Measurements from ENCODE around the gene OPTN.
"Not testable (repeated sequence)": the region's sequence is repeated elsewhere in the genome, so short reads cannot be mapped to it uniquely, and the experiment has no call there.

The OPTN gene

GRCh38 chr10:13099666-13100348 lies at the start of gene OPTN:
Gene OPTN (plus strand): TSS chr10:13100163. CDS start chr10:13109123, 8,960 bp downstream.
- Mint-ChIP-seq H3K9me3 (no peaks in the 10 kb centered on the region), H3K27me3 (no peaks in the 10 kb centered on the region), H3K27ac (peak within 1 kb of the TSS; percentile 58), H3K4me3 (peak within 1 kb of the TSS; percentile 93), H3K36me3 (no peaks in the 10 kb centered on the region), H3K4me1 (peaks cover 27% of the 10 kb centered on the region)
- peak; percentile 90 for ATAC-seq

DNA sequence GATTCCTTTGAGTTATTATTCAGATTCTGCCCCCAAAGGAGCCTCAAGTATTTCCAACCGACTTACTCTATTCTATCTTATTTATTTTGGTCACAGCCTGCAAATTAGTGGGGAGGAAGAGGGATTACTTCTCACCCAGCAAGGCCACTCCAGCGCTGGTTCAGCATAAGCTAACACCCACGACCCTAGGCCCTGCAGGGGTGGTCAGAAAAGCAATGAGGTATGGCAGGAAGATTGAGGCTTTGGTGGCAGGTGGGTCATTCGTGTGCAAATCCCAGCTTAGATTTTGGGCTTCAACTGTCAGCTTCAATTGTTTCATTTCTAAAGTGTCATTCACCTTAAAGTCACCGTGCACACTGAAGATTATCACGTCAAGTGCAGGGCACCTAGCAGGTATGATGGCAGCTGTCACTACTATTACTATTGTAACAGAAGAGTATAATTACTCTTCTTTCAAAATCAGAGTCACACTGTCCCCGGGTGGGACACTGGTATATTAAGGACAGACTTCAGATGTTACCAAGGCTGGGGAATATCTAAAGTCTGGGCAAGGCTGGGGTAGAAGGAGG lies 48.8 kb upstream of the OPTN start:
- peaks cover 28% of the 10 kb centered on the region for H3K27me3 Mint-ChIP-seq
- no peaks in the 10 kb centered on the region for H3K4me1 Mint-ChIP-seq
- H3K27ac Mint-ChIP-seq: no peak overlapping the region
- no peaks in the 10 kb centered on the region for H3K9me3 Mint-ChIP-seq
- no peaks in the 10 kb centered on the region for H3K36me3 Mint-ChIP-seq
- no peak overlapping the region for H3K4me3 Mint-ChIP-seq
- no peak for ATAC-seq

DNA sequence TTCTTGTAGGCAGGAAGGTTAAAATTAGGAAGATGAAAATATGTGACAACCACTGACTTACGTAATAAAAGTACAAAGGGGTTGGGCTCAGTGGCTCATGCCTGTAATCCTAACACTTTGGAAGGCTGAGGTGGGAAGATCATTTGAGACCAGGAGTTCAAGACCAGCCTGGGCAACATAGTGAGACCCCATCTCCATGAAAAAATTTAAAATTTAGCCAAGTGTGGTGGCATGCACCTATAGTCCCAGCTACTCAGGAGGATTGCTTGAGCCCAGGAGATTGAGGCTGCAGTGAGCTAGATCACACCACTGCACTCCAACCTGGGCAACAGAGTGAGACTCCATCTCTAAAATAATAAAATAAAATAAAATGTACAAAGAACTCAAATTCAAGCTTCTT lies 46.8 kb upstream of the OPTN start:
- not testable (repeated sequence) for H3K4me3 Mint-ChIP-seq, H3K27ac Mint-ChIP-seq, ATAC-seq, H3K36me3 Mint-ChIP-seq, H3K9me3 Mint-ChIP-seq, H3K4me1 Mint-ChIP-seq
- peaks cover 28% of the 10 kb centered on the region for H3K27me3 Mint-ChIP-seq

- H3K27me3 Mint-ChIP-seq: peaks cover 28% of the 10 kb centered on the region
- H3K4me1 Mint-ChIP-seq: no peaks in the 10 kb centered on the region
- H3K27ac Mint-ChIP-seq: no peak overlapping the region
- ATAC-seq: no peak
- no peaks in the 10 kb centered on the region for H3K9me3 Mint-ChIP-seq
- no peak overlapping the region for H3K4me3 Mint-ChIP-seq
- no peaks in the 10 kb centered on the region for H3K36me3 Mint-ChIP-seq
These were observed 46.0 kb upstream of the OPTN start for GRCh38 chr10:13053794-13054462.

DNA sequence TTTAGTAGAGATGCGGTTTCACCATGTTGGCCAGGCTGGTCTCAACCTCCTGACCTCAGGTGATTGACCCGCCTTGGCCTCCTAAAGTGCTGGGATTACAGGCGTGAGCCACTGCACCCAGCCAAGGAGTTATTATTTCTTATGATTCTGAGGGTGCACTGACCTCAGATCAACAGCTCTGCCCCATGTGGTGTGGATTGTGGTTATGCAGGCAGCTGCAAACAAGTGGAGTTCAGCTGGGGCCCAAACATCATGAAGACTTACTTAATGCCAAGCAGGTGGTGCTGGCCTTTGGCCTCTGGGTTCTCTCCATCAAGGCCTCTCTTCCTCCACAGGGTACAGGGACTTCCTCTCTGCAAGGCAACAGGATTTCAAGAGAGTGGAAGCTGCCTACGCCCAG lies 45.1 kb upstream of the OPTN start:
- H3K27me3 Mint-ChIP-seq: peaks cover 32% of the 10 kb centered on the region
- no peaks in the 10 kb centered on the region for H3K4me1 Mint-ChIP-seq
- no peak for ATAC-seq
- H3K36me3 Mint-ChIP-seq: no peaks in the 10 kb centered on the region
- H3K9me3 Mint-ChIP-seq: no peaks in the 10 kb centered on the region
- no peak overlapping the region for H3K27ac Mint-ChIP-seq
- no peak overlapping the region for H3K4me3 Mint-ChIP-seq

DNA sequence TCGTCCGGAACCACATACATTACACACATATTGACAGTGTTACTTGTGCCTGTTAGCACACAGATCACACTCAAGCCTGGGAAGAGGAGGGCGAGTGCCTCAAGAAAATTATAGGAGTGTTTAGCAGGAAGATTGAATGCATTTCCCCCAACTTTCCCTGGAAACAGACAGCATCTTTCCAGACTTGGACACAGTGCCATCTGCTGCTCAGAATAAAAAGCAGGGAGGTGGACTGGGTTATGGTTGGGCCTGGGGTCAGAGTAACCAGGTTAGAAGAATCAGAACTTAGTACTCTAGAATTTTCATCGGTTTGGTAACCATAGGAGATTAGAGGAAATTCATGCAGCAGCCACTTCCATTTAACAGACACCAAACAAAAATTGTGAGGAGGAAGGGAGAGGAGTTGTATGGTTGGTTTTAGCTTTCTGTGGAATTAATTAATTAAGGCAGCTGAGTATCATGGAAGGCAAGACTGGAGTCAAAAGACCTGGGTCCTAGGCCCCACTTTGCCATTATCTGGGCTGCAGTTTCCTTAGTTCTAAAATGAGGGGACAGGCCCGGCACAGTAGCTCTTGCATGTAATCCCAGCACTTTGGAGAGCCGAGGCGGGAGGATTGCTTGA lies 43.4 kb upstream of the OPTN start:
- H3K27me3 Mint-ChIP-seq: peaks cover 36% of the 10 kb centered on the region
- H3K4me1 Mint-ChIP-seq: no peaks in the 10 kb centered on the region
- no peak overlapping the region for H3K27ac Mint-ChIP-seq
- no peak overlapping the region for H3K4me3 Mint-ChIP-seq
- H3K9me3 Mint-ChIP-seq: no peaks in the 10 kb centered on the region
- ATAC-seq: no peak
- no peaks in the 10 kb centered on the region for H3K36me3 Mint-ChIP-seq

- peaks cover 3% of the 10 kb centered on the region for H3K9me3 Mint-ChIP-seq
- ATAC-seq: no peak
- H3K36me3 Mint-ChIP-seq: no peaks in the 10 kb centered on the region
- peaks cover 49% of the 10 kb centered on the region for H3K27me3 Mint-ChIP-seq
- H3K4me1 Mint-ChIP-seq: peaks cover 7% of the 10 kb centered on the region
- H3K4me3 Mint-ChIP-seq: no peak overlapping the region
- no peak overlapping the region for H3K27ac Mint-ChIP-seq
These were observed 37.2 kb upstream of the OPTN start for GRCh38 chr10:13062803-13063202.

DNA sequence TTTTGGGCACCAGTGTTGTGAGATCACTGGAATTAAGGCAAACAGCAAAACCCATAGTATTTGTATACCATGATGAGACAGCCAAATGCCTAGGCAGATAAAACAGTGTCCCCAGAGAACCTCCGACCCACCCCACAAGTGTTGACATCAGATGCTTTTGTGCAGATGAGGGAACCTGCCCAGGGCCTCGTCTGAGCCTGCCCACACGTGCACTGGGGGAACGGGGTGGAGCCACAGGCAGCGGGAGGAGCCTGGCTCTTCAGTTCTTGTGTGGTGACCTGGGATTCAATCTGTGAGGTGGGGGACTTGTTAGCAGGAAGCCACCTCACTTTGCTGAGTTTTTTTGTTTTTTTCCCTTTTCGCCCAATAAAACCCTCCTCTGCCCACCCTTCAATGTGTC lies 33.4 kb upstream of the OPTN start:
- no peaks in the 10 kb centered on the region for H3K36me3 Mint-ChIP-seq
- no peak for ATAC-seq
- no peak overlapping the region for H3K4me3 Mint-ChIP-seq
- H3K4me1 Mint-ChIP-seq: peaks cover 7% of the 10 kb centered on the region
- H3K27ac Mint-ChIP-seq: no peak overlapping the region
- peaks cover 50% of the 10 kb centered on the region for H3K27me3 Mint-ChIP-seq
- H3K9me3 Mint-ChIP-seq: peaks cover 3% of the 10 kb centered on the region

DNA sequence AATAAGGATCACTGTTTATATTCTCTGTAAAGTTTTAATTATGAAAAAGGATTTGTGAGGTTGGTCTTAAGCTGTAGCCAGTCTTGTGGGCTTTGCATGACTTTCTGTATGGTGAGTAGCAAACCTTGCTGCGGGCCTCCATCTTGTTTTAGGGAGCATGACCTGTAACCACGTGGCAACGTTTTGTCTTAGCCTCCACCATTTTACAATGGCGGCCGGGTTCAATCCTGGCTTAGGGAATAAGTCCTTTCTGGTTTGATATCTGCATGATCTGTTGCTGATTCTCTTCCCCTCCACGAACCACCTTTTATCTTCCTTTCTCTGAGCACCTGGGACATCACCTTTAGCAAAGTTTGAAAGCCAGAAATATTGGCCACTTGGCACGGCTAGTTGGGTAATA lies 32.5 kb upstream of the OPTN start:
- H3K27ac Mint-ChIP-seq: no peak overlapping the region
- H3K27me3 Mint-ChIP-seq: peaks cover 49% of the 10 kb centered on the region
- ATAC-seq: no peak
- no peaks in the 10 kb centered on the region for H3K36me3 Mint-ChIP-seq
- H3K4me1 Mint-ChIP-seq: peaks cover 7% of the 10 kb centered on the region
- no peak overlapping the region for H3K4me3 Mint-ChIP-seq
- peaks cover 3% of the 10 kb centered on the region for H3K9me3 Mint-ChIP-seq

- no peak overlapping the region for H3K27ac Mint-ChIP-seq
- H3K27me3 Mint-ChIP-seq: peaks cover 43% of the 10 kb centered on the region
- peaks cover 3% of the 10 kb centered on the region for H3K4me1 Mint-ChIP-seq
- H3K9me3 Mint-ChIP-seq: peaks cover 3% of the 10 kb centered on the region
- H3K4me3 Mint-ChIP-seq: no peak overlapping the region
- no peak for ATAC-seq
- H3K36me3 Mint-ChIP-seq: no peaks in the 10 kb centered on the region
These were observed 31.9 kb upstream of the OPTN start for GRCh38 chr10:13068071-13068470.

GRCh38 chr10:13068484-13068883 lies 31.5 kb upstream of the OPTN start:
- Mint-ChIP-seq H3K4me1 (no peaks in the 10 kb centered on the region), H3K27me3 (peaks cover 39% of the 10 kb centered on the region), H3K27ac (no peak overlapping the region), H3K4me3 (no peak overlapping the region), H3K9me3 (no peaks in the 10 kb centered on the region), H3K36me3 (no peaks in the 10 kb centered on the region)
- no peak for ATAC-seq

DNA sequence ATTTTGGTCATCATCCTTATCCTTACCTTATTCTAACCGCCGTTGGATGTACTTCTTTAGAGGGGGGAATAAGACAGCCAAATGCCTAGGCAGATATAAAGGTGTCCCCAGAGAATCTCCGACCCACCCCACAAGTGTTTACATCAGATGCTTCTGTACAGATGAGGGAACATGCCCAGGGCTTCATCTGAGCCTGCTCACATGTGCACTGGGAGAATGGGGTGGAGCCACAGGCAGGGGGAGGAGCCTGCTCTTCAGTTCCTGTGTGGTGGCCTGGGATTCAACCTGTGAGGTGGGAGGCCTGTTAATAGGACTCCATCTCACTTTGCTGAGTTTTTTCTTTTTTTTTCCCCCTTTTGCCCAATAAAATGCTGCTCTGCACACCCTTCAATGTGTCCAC lies 27.6 kb upstream of the OPTN start:
- ATAC-seq: no peak
- H3K27ac Mint-ChIP-seq: no peak overlapping the region
- no peaks in the 10 kb centered on the region for H3K36me3 Mint-ChIP-seq
- H3K9me3 Mint-ChIP-seq: no peaks in the 10 kb centered on the region
- no peaks in the 10 kb centered on the region for H3K4me1 Mint-ChIP-seq
- no peak overlapping the region for H3K4me3 Mint-ChIP-seq
- peaks cover 50% of the 10 kb centered on the region for H3K27me3 Mint-ChIP-seq

DNA sequence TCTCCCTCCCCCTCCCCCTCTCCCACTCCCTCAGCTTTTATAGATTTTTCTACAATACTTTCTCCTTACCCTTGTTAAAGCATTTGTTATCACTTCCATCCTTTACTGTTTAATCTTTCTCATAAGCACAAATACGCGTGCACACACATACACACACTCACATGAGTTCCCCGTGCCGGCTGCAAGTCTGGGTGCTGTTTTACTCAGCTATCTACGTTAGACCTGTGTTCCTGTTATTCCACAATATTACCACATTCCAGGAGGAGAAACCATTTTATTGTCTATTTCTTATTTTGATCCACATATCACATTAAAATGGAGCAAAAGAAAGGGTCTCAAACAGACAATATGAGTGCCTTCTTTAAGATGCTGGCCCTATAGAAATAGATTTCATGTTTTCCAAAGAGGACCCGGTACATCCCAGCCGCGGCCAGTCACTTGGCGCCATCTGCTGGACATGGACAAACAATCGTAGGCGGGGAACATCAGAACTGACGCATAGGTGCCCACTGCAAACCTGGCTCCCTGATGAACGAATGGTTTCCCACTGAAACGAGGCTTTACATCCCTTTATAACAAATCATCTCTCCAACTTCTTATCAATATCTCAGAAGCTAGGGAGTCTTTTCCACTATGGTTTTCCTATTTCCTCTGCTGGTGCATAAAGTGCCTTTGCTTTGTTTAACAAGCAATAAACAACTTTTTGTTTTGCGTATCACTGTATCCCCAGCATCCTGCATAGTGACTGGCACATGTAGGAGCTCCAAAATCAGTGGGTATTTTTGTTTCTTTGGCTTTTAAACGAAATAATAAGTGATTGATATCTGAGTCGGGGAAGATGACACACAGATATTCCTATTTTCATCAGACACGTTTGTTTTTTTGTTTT lies 25.2 kb upstream of the OPTN start:
- peaks cover 7% of the 10 kb centered on the region for H3K36me3 Mint-ChIP-seq
- H3K4me1 Mint-ChIP-seq: no peaks in the 10 kb centered on the region
- H3K9me3 Mint-ChIP-seq: peaks cover 9% of the 10 kb centered on the region
- H3K4me3 Mint-ChIP-seq: no peak overlapping the region
- H3K27ac Mint-ChIP-seq: no peak overlapping the region
- H3K27me3 Mint-ChIP-seq: peaks cover 41% of the 10 kb centered on the region
- ATAC-seq: peak; percentile 78

- Mint-ChIP-seq H3K36me3 (peaks cover 17% of the 10 kb centered on the region), H3K9me3 (peaks cover 26% of the 10 kb centered on the region), H3K27me3 (peaks cover 38% of the 10 kb centered on the region), H3K4me3 (no peak overlapping the region), H3K4me1 (no peaks in the 10 kb centered on the region), H3K27ac (no peak overlapping the region)
- no peak for ATAC-seq
These were observed 20.8 kb upstream of the OPTN start for GRCh38 chr10:13078912-13079775.

Data from stimulated activated memory B cell treated with anti-CD40 and anti-IgM and Interleukin-4, amounts not matched to agents 10 μg/mL and 1 μg/mL and 100 μg/mL, for 72 hours (primary cell).